Large intestine (tissue), 3 donors: ENCODE data around the gene CCDC137. TPM values are rescaled to one million over a fixed set of nuclear protein-coding genes. Genes with fewer than 3 reads are reported as not detected.

Source experiments
- DNase-seq, 2 donors: peaks; one replicate each; pipeline versions ENCODE4 v3.0.0 to v3.0.0-alpha.2; 2013
- H3K27ac ChIP-seq: one replicate; pipeline ENCODE4 v1.5.1; 2013; ENCODE audit warnings: low read length
- H3K27me3 ChIP-seq: 2 replicates; pipeline ENCODE4 v1.6.1; 2013; ENCODE audit warnings: low read length; ENCODE audit not compliant: control insufficient read depth, insufficient read depth
- H3K36me3 ChIP-seq: 2 replicates; pipeline ENCODE4 v1.6.1; 2013; ENCODE audit warnings: low read length; ENCODE audit not compliant: control insufficient read depth, insufficient read depth
- H3K4me1 ChIP-seq: one replicate; pipeline ENCODE4 v1.6.1; 2013; ENCODE audit warnings: low read length; ENCODE audit not compliant: control insufficient read depth, insufficient read depth
- H3K4me3 ChIP-seq: one replicate; pipeline ENCODE4 v1.5.1; 2013; ENCODE audit warnings: low read length
- H3K9me3 ChIP-seq: one replicate; pipeline ENCODE4 v1.6.1; 2013; ENCODE audit warnings: mild to moderate bottlenecking, low read depth, low read length, moderate library complexity; ENCODE audit not compliant: control insufficient read depth
- WGBS: methylation state at CpG from one replicate; pipeline ENCODE4 v1.1.5; 2013; ENCODE audit warnings: low lambda C conversion rate; ENCODE audit not compliant: insufficient coverage; 5-methylcytosine and 5-hydroxymethylcytosine counted together
- polyA plus RNA-seq: library from polyadenylated mRNA; unstranded; fragments of 120-200 nt; gene quantifications from one replicate; pipeline ENCODE4 v1.2.1, GENCODE V29; 2013

CCDC137 gene
- polyA plus RNA-seq, 1 donor, result 19.5 TPM

DNA sequence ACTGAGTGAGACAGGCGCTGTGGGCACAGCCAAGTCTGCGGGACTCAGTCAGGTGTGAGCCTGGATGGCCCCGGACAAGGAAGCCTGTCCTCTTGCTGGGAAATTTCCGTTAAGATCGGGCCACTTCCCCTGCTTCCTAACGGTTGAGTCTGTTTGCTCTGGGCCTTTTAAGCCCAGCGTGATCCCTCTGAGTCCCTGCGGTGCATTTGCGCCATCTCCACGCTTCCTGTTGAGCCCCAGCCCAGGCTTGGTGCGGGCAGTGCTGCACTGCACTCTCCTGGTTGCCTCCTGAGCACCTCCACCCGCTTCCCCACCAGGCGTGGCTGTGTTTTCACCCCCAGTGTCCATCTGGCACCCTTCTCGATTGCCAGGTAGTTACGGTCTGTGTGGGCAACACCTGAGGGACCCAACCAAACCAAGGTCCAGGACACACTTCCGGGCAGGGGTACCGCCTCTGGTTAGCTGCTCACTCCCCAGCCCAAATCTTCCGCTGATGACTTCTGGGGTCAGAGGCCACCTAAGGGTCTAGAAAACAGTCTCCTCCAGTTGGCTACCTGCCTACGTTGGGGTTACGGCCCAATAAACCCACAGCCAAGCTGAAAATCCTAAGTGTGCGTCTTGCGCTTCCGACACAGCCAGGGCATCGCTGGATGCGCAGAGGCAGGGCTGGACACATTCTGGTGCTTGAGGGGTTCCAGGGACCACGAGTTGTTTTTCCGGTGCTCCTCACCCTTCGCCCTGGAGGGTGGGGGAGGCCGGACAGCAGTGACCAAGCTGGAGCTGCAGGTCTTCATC, 44.2 kb downstream of the CCDC137 start:
- Histone ChIP-seq H3K27ac (peak overlapping the region; percentile 75), H3K9me3 (no peaks in the 10 kb centered on the region), H3K4me3 (peak overlapping the region; percentile 41), H3K27me3 (peaks cover 5% of the 10 kb centered on the region), H3K36me3 (peaks cover 33% of the 10 kb centered on the region), H3K4me1 (peaks cover 38% of the 10 kb centered on the region)
- no CpG with 5 or more reads among the region's 29 CpGs for WGBS
- peak in 1 of 2 donors; percentile 50 for DNase-seq

DNA sequence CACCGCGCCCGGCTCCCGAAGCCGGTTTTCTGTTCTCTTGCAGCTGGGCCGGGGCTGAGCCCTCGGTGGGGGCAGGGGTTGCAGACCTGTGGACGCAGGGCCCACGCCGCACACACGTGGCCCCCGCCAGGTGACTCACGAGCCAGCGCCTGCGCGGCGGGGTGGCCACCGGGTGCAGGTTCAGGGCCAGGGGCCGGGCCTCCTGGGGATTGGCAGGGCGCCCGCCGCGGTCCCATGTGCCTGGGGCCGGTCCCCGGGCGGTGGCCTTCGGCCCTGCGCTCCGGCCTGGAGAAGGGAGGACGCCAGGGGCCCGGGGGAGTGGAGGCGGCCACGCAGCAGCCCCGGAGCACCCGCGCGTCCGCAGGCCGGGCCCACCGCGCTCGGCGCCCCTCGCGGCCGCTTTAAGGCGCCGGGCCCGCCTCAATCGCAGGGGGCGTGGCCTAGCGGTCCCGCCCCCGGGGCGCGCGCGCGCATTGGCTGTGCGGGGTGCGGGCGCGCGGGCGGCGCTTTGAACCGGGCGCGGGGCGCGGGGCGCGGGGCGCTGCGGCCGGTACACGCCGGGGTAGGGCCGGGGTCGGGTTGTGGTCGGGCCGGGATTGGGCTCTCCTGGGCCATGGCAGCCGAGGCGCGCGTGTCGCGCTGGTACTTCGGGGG, 45.4 kb downstream of the CCDC137 start, which contains the start of gene SLC25A10:
Gene SLC25A10, plus strand, starts transcription at position 471 of the 654 bp plus-strand sequence. Its CDS starts 143 bp downstream, at position 614.
- peak; percentile 90 to 96 for DNase-seq
- no CpG with 5 or more reads among the region's 89 CpGs for WGBS
- Histone ChIP-seq H3K36me3 (peaks cover 28% of the 10 kb centered on the region), H3K4me1 (peaks cover 38% of the 10 kb centered on the region), H3K9me3 (no peaks in the 10 kb centered on the region), H3K4me3 (peak within 1 kb of the TSS; percentile 58), H3K27me3 (peaks cover 5% of the 10 kb centered on the region), H3K27ac (peak within 1 kb of the TSS; percentile 75)

DNA sequence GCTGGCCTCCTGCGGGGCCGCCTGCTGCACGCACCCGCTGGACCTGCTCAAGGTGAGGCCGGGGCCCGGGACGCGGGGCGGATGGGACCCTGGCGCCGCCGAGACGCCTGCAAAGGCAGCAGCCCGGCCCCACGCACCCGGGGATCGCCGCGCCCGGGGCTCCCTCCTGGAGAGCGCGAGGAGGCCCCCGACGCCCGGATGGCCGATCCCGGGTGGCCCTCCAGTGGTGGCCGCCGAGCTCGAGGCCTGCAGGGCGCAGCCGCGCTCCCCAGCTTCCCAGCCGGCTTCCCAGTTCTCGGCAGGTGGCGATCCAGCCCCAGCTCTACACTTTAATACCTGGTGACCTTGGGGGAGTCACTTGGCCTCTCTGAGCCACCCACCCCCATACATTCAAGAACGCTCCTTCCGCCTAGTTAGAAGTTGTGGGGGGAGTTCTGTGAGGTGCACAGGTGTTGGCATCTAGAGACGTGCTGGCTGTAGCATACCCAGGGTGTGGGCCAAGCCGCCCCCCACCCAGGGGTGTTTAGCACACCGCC, 46.0 kb downstream of the CCDC137 start:
- no CpG with 5 or more reads among the region's 41 CpGs for WGBS
- no peak for DNase-seq
- H3K27ac ChIP-seq, result peak overlapping the region; percentile 50

DNA sequence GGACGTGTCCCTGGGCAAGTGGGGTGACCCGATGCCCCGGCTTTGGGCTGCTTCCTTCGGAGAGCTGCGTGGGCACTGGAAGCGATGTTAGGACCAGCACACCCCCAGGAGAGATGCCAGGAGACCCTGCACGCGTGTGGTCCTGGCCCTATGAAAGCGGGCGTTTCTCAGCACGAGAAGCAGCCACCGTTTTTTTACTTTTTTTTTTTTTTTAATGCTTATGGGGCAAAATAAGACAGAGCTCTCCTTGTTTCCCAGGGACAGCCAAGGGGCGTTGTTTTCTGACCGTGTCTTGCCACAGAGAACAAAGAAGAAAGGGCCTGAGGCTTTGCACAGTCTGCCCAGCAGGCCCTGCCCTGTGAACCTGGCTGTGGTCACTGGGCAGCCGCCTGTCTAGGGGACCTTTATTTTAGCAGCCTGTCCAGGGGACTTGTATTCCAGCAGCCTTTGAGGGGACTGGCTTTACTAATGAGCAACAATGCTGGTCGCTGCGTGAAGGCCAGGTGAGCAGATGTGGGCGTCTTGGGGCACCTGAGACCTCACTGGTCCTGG, 46.5 kb downstream of the CCDC137 start:
- peaks cover 20% of the 10 kb centered on the region for H3K36me3 ChIP-seq
- peak overlapping the region; percentile 50 for H3K27ac ChIP-seq
- H3K4me1 ChIP-seq, result peaks cover 38% of the 10 kb centered on the region
- H3K9me3 ChIP-seq, result no peaks in the 10 kb centered on the region
- DNase-seq, result no peak
- H3K4me3 ChIP-seq, result peak overlapping the region; percentile 58
- no CpG with 5 or more reads among the region's 18 CpGs for WGBS
- H3K27me3 ChIP-seq, result peaks cover 5% of the 10 kb centered on the region

More for the DNA sequence above, 46.0 kb downstream of the CCDC137 start:
- Histone ChIP-seq H3K27me3 (peaks cover 5% of the 10 kb centered on the region), H3K4me3 (peak overlapping the region; percentile 58), H3K9me3 (no peaks in the 10 kb centered on the region), H3K36me3 (peaks cover 25% of the 10 kb centered on the region), H3K4me1 (peaks cover 38% of the 10 kb centered on the region)

DNA sequence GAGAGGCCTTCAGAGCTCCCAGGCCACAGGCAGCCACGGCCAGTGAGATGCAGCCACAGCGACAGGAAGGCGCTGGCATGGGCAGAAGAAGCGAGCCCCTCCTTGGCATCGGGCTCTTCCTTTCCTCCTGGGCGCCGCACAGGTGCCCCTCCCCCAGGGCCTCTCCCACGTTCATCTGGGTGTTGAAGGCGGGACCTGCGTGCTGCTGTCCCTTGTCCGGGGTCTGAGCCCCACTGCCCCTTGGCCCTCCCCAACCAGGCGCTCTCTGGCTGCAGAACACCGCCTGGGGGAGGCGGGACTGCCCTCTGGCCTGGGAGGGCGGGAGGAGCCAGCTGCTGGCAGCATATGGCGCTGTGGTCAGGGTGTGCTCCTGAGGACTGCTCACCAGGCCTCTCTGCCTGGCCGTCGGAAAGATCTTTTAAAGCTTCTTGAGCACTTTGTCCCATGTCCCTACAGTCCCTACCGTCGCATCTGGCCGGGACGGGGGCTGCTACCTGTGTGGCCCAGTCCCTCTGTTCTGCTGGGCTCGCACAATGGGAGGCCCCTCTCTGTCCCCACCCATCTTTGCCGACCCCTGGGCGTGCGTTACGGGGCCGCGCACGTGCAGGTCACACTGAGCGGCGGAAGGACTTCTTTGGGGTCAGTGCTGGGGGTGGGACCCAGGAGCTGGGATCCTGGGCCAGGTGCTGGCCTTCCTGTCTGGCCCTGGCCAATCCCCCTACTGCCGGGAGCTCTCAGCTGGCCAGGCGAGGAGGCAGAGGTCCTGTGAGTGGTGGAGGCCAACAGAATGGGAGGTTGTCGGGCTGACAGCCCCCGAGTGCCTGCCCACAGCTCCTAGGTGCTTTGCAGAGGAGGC, 47.2 kb downstream of the CCDC137 start:
- DNase-seq, result peak; percentile 47 to 64
- H3K27me3 ChIP-seq, result peaks cover 5% of the 10 kb centered on the region
- peaks cover 20% of the 10 kb centered on the region for H3K36me3 ChIP-seq
- peaks cover 38% of the 10 kb centered on the region for H3K4me1 ChIP-seq
- H3K9me3 ChIP-seq, result no peaks in the 10 kb centered on the region
- no CpG with 5 or more reads among the region's 36 CpGs for WGBS
- peak overlapping the region; percentile 58 for H3K4me3 ChIP-seq
- H3K27ac ChIP-seq, result peak overlapping the region; percentile 50

DNA sequence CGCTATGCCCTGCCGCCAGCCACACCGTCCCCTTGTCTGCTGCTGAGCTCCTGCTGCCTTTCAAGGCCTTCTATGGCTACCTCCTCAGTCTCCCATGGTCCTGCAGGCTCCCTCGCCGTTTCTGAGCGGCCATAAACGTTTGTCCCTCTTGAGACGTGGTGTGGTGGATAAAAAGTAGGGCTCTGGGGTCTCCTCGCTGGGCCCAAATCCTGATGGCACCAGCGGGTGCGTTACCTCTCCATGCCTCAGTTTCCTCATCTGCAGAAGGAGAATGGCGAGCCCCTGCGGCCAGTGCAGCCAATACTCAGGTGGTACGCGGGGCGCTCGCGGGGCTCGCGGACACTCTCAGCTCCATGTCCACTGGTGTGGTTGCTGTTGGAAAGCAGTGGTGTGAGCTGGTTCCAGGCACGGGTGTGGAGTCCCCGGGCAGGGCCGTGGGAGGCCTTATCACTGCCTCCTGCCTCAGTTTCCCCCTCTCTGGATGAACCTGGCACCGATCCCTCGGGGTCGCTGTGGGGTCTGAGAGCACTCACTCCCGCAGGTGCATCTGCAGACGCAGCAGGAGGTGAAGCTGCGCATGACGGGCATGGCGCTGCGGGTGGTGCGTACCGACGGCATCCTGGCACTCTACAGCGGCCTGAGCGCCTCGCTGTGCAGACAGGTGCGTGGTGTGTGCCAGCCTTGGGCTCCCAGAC, 48.0 kb downstream of the CCDC137 start:
- no peaks in the 10 kb centered on the region for H3K9me3 ChIP-seq
- peak overlapping the region; percentile 50 for H3K27ac ChIP-seq
- H3K4me3 ChIP-seq, result peak overlapping the region; percentile 58
- H3K36me3 ChIP-seq, result peaks cover 17% of the 10 kb centered on the region
- WGBS, result no CpG with 5 or more reads among the region's 39 CpGs
- H3K27me3 ChIP-seq, result peaks cover 5% of the 10 kb centered on the region
- H3K4me1 ChIP-seq, result peaks cover 38% of the 10 kb centered on the region
- no peak for DNase-seq

DNA sequence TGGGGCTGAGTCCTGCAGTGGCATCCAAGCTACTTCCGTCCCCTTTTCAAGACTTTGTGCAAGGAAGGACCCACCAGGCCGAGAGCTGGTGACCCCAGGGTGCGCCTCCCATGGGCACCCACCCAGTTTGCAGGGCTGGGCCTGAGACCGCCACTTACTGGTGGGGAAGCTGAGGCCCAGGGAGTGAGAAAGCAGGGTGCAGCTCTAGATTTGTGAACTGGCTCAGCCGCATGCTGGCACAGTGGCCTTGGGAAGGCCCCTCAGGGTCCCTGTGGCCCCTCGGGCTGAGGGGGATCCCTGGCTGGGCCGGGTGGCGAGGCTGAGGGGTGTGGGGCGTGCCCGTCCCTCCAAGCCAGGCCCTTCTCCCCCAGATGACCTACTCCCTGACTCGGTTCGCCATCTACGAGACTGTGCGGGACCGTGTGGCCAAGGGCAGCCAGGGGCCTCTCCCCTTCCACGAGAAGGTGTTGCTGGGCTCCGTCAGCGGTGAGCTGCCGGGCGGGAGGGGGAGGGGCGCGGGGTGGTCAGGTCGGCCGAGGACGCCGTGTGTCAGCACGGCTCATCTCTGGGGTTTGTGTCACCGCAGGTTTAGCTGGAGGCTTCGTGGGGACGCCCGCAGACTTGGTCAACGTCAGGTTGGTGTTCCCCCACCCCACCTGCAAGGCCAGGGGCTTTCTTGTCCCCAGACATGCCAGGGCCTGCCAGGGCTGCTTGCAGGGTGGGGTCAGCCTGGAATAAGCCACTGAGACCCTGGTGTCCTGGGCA, 48.8 kb downstream of the CCDC137 start:
- H3K9me3 ChIP-seq, result no peaks in the 10 kb centered on the region
- peaks cover 5% of the 10 kb centered on the region for H3K27me3 ChIP-seq
- no peak for DNase-seq
- no peak overlapping the region for H3K27ac ChIP-seq
- H3K4me1 ChIP-seq, result peaks cover 32% of the 10 kb centered on the region
- H3K36me3 ChIP-seq, result peaks cover 21% of the 10 kb centered on the region
- no CpG with 5 or more reads among the region's 32 CpGs for WGBS
- H3K4me3 ChIP-seq, result no peak overlapping the region

DNA sequence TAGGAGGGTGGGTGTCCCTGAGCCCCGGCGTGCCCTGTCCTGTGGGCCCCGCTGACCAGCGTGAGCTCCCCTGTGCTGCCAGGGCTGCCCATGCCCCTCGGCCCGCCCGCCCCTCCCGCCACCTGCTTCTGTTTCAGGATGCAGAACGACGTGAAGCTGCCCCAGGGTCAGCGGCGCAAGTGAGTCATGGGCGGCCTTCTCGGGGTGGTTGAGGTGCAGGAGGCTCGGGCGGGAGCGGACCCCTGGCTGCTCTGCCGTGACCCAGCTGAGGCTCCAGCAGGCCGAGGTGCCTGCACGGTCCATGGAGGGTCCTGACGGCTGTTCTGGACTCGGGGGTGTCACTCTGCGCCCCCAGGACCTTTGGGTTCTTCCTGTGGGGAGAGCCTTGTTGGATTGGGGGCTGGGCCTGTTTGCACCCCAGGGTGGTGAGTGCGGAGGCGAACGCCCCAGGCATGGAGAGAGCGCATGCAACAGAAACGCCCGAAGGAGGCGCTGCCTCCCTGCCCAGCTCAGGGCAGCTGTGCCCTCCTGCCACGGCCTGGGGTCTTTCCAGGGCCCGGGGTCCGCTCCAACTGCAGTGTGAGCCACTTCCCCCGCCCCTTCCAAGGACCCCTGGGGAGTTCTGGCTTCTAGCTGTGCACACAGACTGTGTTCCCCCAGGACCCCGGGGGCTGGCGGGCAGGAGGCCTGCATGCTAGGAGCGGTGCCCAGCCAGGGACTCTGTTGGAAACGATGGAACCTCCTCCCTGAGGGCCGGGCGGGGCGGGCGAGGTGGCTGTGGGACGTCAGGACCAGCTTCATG, 49.5 kb downstream of the CCDC137 start:
- Histone ChIP-seq H3K27me3 (peaks cover 4% of the 10 kb centered on the region), H3K27ac (no peak overlapping the region), H3K4me1 (peaks cover 25% of the 10 kb centered on the region), H3K9me3 (no peaks in the 10 kb centered on the region), H3K4me3 (no peak overlapping the region), H3K36me3 (peaks cover 21% of the 10 kb centered on the region)
- WGBS, result no CpG with 5 or more reads among the region's 43 CpGs
- DNase-seq, result no peak
